AG09309 (cell line): ENCODE data around the gene KIAA0753.

Experiments used
- DNase-seq: peaks from one replicate; pipeline ENCODE4 v3.0.0-alpha.2; 2010; ENCODE audit warnings: low read depth
- H3K4me3 ChIP-seq: 2 replicates; pipeline ENCODE4 v1.5.1; 2011; ENCODE audit warnings: mild to moderate bottlenecking, low read depth, low read length, moderate library complexity; ENCODE audit not compliant: control insufficient read depth
- CTCF ChIP-seq: IDR thresholded peaks from 2 replicates; pipeline ENCODE4 v1.5.1; 2011; ENCODE audit warnings: mild to moderate bottlenecking, low read depth, low read length, inconsistent platforms; ENCODE audit not compliant: insufficient read depth, control insufficient read depth; ENCODE audit errors: missing control alignments

KIAA0753 gene

GRCh38 chr17:6683081-6683684, 42.7 kb upstream of the KIAA0753 start:
- TF ChIP-seq CTCF: no peak
- H3K4me3 ChIP-seq: no peak overlapping the region
- DNase-seq: no peak

GRCh38 chr17:6682339-6682738, 41.8 kb upstream of the KIAA0753 start:
- DNase-seq: no peak
- no peak for TF ChIP-seq CTCF
- no peak overlapping the region for H3K4me3 ChIP-seq

GRCh38 chr17:6681671-6682070, 41.2 kb upstream of the KIAA0753 start:
- DNase-seq: no peak
- H3K4me3 ChIP-seq: no peak overlapping the region
- no peak for TF ChIP-seq CTCF

GRCh38 chr17:6681176-6681575, 40.7 kb upstream of the KIAA0753 start:
- TF ChIP-seq CTCF: no peak
- no peak for DNase-seq
- no peak overlapping the region for H3K4me3 ChIP-seq

- TF ChIP-seq CTCF: no peak
- DNase-seq: no peak
- H3K4me3 ChIP-seq: no peak overlapping the region
These were observed 38.7 kb upstream of the KIAA0753 start for GRCh38 chr17:6679241-6679640.

- DNase-seq: no peak
- H3K4me3 ChIP-seq: no peak overlapping the region
- TF ChIP-seq CTCF: no peak
These were observed 37.4 kb upstream of the KIAA0753 start for GRCh38 chr17:6677946-6678345.
